Muscle of leg (tissue), 16 donors: ENCODE data around the gene IFNA14. TPM values are rescaled to one million over a fixed set of nuclear protein-coding genes. Genes with fewer than 3 reads are reported as not detected.
A peak's percentile ranks its signal among the peaks of the same experiment; 100 is the strongest.

ENCODE experiments used
- DNase-seq: peaks from one replicate; pipeline ENCODE4 v3.0.0; 2013
- H3K27ac ChIP-seq: one replicate; pipeline ENCODE4 v1.5.1; 2013; ENCODE audit warnings: mild to moderate bottlenecking, low read length, control low read depth
- H3K27me3 ChIP-seq: one replicate; pipeline ENCODE4 v1.6.1; 2013; ENCODE audit warnings: low read length; ENCODE audit not compliant: control insufficient read depth, insufficient read depth
- H3K36me3 ChIP-seq: one replicate; pipeline ENCODE4 v1.6.1; 2013; ENCODE audit warnings: low read length; ENCODE audit not compliant: control insufficient read depth, insufficient read depth
- H3K4me1 ChIP-seq: one replicate; pipeline ENCODE4 v1.6.1; 2013; ENCODE audit warnings: low read length; ENCODE audit not compliant: control insufficient read depth, insufficient read depth
- H3K4me3 ChIP-seq: one replicate; pipeline ENCODE4 v1.5.1; 2013; ENCODE audit warnings: low read length, control low read depth
- H3K9me3 ChIP-seq: replicated peaks from 2 replicates; pipeline ENCODE4 v1.6.1; 2013; ENCODE audit warnings: low read depth, low read length; ENCODE audit not compliant: control insufficient read depth
- WGBS: methylation state at CpG from one replicate; pipeline ENCODE4 v1.1.5; 2013; ENCODE audit warnings: missing lambda C conversion rate; ENCODE audit not compliant: insufficient coverage; 5-methylcytosine and 5-hydroxymethylcytosine counted together
- long read RNA-seq, 11 donors: transcript quantifications; one replicate each; lab custom pipeline, GENCODE V29; 2026
- polyA plus RNA-seq, 8 donors: library from polyadenylated mRNA; unstranded; fragments of 120-200 nt; gene quantifications; one replicate each; pipeline versions ENCODE4 v1.2.1 to v1.2.3, GENCODE V29; 2013; ENCODE audit warnings: inconsistent platforms in 1 of 8, low replicate concordance in 1 of 8; ENCODE audit not compliant: insufficient read length in 8 of 8, insufficient read depth in 1 of 8
- total RNA-seq: library from RNA; stranded (reverse); fragments of 120-200 nt; gene quantifications from one replicate; pipeline ENCODE4 v1.2.4, GENCODE V29; 2013

Gene IFNA14
- not detected for total RNA-seq
- polyA plus RNA-seq, result not detected
- long read RNA-seq, donor 1, result 0 reads
- long read RNA-seq, donor 2, result 0 reads
- long read RNA-seq, donor 3, result 0 reads
- long read RNA-seq, donor 4, result 0 reads
- long read RNA-seq, donor 5, result 0 reads
- long read RNA-seq, donor 6, result 0 reads
- long read RNA-seq, donor 7, result 0 reads
- long read RNA-seq, donor 8, result 0 reads
- long read RNA-seq, donor 9, partial matches to known transcripts, result 0 of 1 reads
- long read RNA-seq, donor 9, other reads (novel, unspliced or antisense), result 0 of 1 reads
- long read RNA-seq, donor 10, result 0 reads
- long read RNA-seq, donor 11, result 0 reads

DNA sequence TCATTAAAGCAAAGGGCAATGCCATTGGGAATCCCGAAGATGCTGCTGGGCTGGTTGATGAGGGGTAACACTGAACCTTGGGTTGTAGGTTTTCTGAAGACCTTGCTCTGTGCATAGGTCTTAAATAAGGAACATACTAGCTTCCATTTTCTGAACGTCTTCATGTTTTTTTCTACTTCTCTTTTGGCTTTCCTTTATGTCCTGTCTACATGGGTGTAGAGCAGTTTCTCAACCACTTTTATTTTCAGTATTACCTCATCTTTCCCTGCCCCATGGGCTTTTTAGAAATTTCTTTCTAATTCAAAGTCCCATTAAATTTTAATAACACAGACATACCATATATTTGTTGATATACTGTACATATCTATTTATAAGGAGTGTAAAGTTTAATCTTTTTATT lies at the start of gene IFNA14:
Gene IFNA14 (minus strand): TSS at position 95 of the 400 bp plus-strand sequence. CDS start 70 bp downstream, at position 25.
- no peaks in the 10 kb centered on the region for H3K36me3 ChIP-seq
- no peaks in the 10 kb centered on the region for H3K4me1 ChIP-seq
- no peak within 1 kb of the TSS for H3K27ac ChIP-seq
- peaks cover under 1% of the 10 kb centered on the region for H3K27me3 ChIP-seq
- no peak within 1 kb of the TSS for H3K4me3 ChIP-seq
- no CpG with 5 or more reads among the region's 2 CpGs for WGBS
- DNase-seq, result no peak
- no peaks in the 10 kb centered on the region for H3K9me3 ChIP-seq

DNA sequence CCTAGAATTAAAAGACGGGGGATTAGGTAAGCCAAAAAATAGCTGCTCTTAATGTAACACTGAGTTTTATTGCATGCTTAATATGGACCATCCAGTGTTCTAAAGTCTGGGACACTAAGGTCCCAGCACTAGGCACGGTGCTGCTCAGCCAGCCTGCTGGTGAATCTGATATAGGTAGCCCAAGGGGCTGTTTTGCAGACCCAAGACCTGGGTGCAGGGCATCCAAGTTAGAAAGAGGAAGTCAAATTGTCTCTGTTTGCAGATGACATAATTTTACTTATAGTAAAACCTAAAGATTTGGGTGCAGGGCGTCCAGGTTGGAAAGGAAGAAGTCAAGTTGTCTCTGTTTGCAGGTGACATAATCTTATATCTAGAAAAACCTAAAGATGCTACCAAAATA lies 47.5 kb upstream of the IFNA14 start:
- Histone ChIP-seq H3K27ac (no peak overlapping the region), H3K9me3 (no peaks in the 10 kb centered on the region), H3K36me3 (no peaks in the 10 kb centered on the region), H3K4me1 (no peaks in the 10 kb centered on the region), H3K4me3 (no peak overlapping the region), H3K27me3 (no peaks in the 10 kb centered on the region)
- WGBS, result 60% methylated on average over 1 of the region's 3 CpGs
- DNase-seq, result no peak

DNA sequence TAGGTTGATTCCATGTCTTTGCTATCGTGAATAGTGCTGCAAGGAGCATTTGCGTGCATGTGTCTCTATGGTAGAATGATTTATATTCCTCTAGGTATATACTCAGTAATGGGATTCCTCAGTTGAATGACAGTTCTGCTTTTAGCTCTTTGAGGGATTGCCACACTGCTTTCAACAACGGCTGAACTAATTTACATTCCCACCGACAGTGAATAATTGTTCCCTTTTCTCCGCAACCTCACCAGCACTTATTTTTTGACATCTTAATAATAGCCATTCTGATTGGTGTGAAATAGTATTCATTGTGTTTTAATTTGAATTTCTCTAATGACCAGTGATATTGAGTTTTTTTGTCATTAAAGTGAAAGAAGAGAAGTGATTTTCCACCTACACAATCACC lies 46.9 kb upstream of the IFNA14 start:
- Histone ChIP-seq H3K4me3 (no peak overlapping the region), H3K27me3 (no peaks in the 10 kb centered on the region), H3K9me3 (no peaks in the 10 kb centered on the region), H3K27ac (no peak overlapping the region), H3K4me1 (no peaks in the 10 kb centered on the region), H3K36me3 (no peaks in the 10 kb centered on the region)
- DNase-seq, result peak; percentile 10
- WGBS, result no CpG with 5 or more reads among the region's 5 CpGs

DNA sequence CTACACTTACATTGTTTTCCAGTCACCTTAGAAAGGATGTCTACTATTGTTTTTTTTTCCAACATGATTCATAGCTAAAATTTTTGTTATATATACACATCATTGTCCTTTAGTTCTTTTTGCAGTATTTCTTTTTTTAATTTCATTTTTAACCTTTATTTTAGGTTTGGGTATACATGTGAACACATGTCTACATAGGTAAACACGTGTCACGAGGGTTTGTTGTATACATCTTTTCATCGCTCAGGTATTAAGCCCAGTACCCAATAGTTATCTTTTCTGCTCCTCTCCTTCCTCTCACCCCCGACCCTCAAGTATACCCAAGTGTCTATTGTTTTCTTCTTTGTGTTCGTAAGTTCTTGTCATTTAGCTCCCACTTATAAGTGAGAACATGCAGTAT lies 46.3 kb upstream of the IFNA14 start:
- Histone ChIP-seq H3K27ac (no peak overlapping the region), H3K27me3 (no peaks in the 10 kb centered on the region), H3K4me1 (no peaks in the 10 kb centered on the region), H3K9me3 (no peaks in the 10 kb centered on the region), H3K36me3 (no peaks in the 10 kb centered on the region), H3K4me3 (no peak overlapping the region)
- DNase-seq, result no peak
- WGBS, result no CpG with 5 or more reads among the region's 5 CpGs

DNA sequence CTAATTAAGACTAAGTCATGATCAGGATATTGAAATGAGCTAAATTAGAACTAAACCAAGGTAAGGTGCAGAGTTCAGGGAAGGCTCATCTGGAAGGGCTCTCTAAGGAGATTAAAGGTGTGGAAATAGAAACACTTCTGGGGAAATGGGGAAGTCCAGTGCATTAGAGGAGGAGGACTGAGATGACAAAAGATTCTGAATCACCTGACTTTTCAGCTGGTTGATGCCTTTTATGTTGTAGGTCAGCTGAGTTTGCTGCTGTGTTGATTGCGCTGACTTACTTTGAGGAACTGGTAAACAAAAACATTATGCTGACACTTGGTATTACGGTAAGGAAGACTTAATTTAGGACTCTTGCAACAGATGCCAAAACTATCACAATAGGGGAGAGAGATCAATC lies 41.5 kb upstream of the IFNA14 start:
- DNase-seq, result peak; percentile 10
- H3K4me3 ChIP-seq, result no peak overlapping the region
- no peaks in the 10 kb centered on the region for H3K9me3 ChIP-seq
- no peaks in the 10 kb centered on the region for H3K27me3 ChIP-seq
- H3K36me3 ChIP-seq, result no peaks in the 10 kb centered on the region
- H3K27ac ChIP-seq, result no peak overlapping the region
- no peaks in the 10 kb centered on the region for H3K4me1 ChIP-seq
- no CpG with 5 or more reads among the region's 2 CpGs for WGBS

DNA sequence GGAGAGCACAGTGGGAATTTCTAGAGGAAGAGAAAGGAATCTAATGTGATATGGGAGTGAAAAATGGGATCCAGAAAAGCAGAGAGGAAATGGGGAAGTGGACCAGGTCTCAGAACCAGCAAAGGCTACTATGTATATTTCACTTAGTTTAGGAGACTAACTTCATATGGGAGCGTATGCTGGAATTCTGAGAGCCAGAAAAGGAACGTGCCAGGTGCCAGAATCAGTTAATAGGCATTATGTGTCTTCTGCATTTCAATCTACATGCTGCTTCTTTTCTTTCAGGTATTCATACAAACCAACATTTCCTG lies 28.5 kb upstream of the IFNA14 start:
- no peak overlapping the region for H3K4me3 ChIP-seq
- WGBS, result no CpG with 5 or more reads among the region's 2 CpGs
- H3K9me3 ChIP-seq, result no peaks in the 10 kb centered on the region
- no peaks in the 10 kb centered on the region for H3K36me3 ChIP-seq
- peak overlapping the region; percentile 24 for H3K27ac ChIP-seq
- no peak for DNase-seq
- no peaks in the 10 kb centered on the region for H3K4me1 ChIP-seq
- no peaks in the 10 kb centered on the region for H3K27me3 ChIP-seq

DNA sequence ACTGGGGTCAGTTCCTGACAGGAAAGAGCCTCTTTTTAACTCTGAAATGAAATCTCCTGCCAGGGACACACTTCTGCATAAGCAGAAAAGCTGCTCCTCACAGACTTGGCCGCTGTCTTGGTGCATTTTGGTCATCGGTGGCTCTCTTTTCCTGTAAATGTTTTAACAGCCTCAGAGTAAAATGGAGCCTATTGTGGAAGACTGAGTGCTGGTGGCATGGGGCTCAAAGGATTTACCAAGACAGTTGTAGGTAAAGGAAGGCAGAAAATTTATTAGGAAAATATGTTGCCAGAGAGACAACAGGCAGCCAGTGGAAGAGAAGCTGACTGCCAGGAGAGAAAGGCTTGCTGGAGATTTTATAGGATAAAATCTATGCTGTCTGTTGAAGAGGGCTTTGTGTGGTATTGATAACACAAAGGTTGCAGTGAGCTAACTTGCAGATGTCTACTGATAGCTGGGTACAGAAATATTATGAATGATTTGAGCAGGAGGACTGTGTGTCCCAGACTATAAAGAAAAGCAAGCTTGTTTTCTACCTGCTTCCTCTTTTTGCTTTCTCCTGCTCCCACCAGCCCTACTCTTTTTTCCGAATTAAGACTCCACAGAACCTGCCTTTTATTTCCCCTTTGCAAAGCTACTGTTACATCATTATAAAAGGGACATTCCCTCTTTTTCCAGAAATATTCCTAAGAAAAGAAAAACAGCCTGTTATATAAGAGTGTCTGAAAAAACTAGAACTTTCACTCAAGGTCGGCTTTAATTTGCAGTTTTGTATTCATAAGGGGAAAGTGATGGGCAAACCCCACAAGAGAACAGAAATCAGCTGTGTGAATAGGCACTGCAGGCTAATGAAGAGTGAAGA lies 27.9 kb upstream of the IFNA14 start:
- H3K9me3 ChIP-seq, result no peaks in the 10 kb centered on the region
- WGBS, result 0% methylated on average over 2 of the region's 4 CpGs
- H3K4me1 ChIP-seq, result no peaks in the 10 kb centered on the region
- H3K27ac ChIP-seq, result peak overlapping the region; percentile 44
- peak; percentile 87 for DNase-seq
- no peaks in the 10 kb centered on the region for H3K27me3 ChIP-seq
- H3K36me3 ChIP-seq, result no peaks in the 10 kb centered on the region
- no peak overlapping the region for H3K4me3 ChIP-seq

DNA sequence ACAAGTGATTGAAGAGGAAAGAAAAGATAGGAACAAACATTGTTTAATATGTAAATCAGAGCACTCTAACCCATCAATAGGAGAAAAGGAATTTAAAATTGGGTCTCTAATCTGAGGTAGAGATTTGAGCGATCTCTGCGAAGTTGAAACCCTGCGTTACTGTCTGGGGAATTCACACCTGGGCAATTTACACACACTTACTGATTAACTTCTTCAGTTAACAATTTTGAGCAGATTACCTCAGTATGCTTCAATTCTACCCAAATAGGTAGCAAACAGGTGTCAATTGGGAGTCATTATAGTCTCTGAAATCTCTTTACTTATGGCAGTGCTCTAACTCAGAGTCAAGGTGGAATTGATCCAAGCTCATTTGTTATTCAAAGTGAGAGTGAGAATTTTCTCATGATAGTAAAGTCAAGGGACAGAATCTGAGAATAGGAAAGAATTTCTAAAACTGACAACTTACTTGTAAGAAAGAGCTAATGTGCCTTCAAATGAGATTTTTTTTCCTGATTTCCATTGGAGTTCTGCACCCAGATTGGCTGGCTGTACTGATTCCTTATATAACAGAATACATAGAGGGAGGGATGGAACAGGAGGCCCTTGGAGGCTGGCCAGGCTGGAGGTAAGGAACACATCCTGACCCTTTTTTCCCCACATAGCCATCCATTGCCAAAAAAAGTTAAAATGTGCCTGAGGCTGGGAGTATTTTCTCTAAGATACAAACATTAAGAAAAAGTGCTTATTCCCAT lies 27.1 kb upstream of the IFNA14 start:
- H3K4me1 ChIP-seq, result no peaks in the 10 kb centered on the region
- H3K9me3 ChIP-seq, result no peaks in the 10 kb centered on the region
- no peak for DNase-seq
- no peaks in the 10 kb centered on the region for H3K36me3 ChIP-seq
- H3K4me3 ChIP-seq, result no peak overlapping the region
- WGBS, result no CpG with 5 or more reads among the region's 3 CpGs
- H3K27ac ChIP-seq, result no peak overlapping the region
- no peaks in the 10 kb centered on the region for H3K27me3 ChIP-seq

DNA sequence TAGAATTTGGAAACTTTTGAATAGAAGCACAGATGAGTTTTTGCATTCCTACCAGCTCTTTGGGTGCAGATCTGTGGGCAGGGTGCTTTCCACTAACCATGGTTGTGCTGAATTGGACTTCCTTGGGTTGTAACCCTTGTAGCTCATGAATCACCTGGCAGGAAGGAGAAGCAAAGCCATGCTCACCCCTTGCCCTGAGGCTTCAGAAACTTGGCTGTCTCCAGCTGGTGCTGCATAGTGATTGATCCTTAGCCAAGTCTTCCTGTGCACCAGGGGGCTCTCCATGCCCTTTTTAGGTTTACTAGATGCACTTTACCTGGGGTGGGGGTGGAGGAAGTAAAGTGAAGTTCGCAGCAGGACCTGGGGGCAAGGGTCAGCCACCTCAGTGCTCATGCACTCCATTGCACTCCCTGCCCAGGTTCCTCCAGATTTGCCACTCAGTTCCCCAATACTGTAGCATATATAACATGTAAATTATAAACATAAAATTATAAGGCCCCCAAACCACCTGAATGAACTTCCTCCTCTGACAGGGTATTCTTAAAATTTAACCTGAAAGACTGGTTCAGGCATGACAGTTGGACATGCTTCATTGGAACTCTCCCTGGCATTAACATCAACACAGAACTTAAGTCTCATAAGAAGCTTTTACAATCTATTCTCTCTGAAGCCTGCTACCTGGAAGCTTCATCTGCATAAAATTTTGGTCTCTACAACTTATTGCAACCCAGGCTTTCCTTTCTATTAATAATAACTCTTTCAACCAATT lies 25.8 kb upstream of the IFNA14 start:
- Histone ChIP-seq H3K4me3 (no peak overlapping the region), H3K27ac (no peak overlapping the region), H3K36me3 (no peaks in the 10 kb centered on the region), H3K9me3 (no peaks in the 10 kb centered on the region), H3K27me3 (no peaks in the 10 kb centered on the region), H3K4me1 (no peaks in the 10 kb centered on the region)
- WGBS, result no CpG with 5 or more reads among the region's 1 CpG
- DNase-seq, result no peak
